Ovary (tissue), 3 donors: ENCODE measurements around the gene CGNL1.

ENCODE experiments used
- POLR2A ChIP-seq: fragments of 450-650 bp; IDR thresholded peaks from one replicate; pipeline ENCODE4 v1.6.1; 2017; ENCODE audit warnings: antibody characterized with exemption, mild to moderate bottlenecking, moderate library complexity
- TF ChIP-seq, protein P1 (sequence below), 3 donors: fragments of 450-650 bp in 2 of 3; fragments of 200-600 bp in 1 of 3; IDR thresholded peaks; one replicate each; pipeline versions ENCODE4 v1.5.1 to v1.8.0; 2016 to 2022; ENCODE audit warnings: antibody characterized with exemption in 3 of 3, mild to moderate bottlenecking in 1 of 3
- donor health status: DM: no; HTN: no; CAD: no.

DNA sequence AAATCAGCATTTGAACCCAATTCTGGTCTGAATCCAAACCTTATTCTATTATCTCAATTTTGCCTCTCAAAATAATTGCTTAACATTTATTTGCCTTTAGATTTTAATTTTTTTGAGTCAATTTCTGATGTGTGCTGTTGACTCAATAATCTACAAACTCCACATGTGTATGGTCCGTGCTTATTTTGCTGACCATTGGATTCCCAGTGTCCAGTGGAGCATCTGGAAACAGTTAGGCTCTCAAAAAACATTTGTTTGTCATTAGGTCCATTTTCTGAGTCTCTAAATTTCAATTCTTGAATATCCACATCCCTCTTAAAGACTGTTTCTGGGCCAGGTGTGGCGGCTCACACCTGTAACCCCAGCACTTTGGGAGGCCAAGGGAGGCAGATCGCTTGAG, 196.2 kb downstream of the CGNL1 start:
- TF ChIP-seq, protein P1, sequence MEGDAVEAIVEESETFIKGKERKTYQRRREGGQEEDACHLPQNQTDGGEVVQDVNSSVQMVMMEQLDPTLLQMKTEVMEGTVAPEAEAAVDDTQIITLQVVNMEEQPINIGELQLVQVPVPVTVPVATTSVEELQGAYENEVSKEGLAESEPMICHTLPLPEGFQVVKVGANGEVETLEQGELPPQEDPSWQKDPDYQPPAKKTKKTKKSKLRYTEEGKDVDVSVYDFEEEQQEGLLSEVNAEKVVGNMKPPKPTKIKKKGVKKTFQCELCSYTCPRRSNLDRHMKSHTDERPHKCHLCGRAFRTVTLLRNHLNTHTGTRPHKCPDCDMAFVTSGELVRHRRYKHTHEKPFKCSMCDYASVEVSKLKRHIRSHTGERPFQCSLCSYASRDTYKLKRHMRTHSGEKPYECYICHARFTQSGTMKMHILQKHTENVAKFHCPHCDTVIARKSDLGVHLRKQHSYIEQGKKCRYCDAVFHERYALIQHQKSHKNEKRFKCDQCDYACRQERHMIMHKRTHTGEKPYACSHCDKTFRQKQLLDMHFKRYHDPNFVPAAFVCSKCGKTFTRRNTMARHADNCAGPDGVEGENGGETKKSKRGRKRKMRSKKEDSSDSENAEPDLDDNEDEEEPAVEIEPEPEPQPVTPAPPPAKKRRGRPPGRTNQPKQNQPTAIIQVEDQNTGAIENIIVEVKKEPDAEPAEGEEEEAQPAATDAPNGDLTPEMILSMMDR (IDR thresholded peaks at IDR 0.05): no peak
- TF ChIP-seq POLR2A: no peak
